Stimulated activated CD8-positive, alpha-beta memory T cell treated with anti-CD3 and anti-CD28 coated beads, Interleukin-4, amount 100 ng/mL, for 48 hours (primary cell): ENCODE data around the gene BHLHE23.
A peak's percentile ranks its signal among the peaks of the same experiment; 100 is the strongest.

Experiments
- DNase-seq: peaks from one replicate; pipeline ENCODE4 v3.0.0-alpha.2; 2020

The BHLHE23 gene

DNA sequence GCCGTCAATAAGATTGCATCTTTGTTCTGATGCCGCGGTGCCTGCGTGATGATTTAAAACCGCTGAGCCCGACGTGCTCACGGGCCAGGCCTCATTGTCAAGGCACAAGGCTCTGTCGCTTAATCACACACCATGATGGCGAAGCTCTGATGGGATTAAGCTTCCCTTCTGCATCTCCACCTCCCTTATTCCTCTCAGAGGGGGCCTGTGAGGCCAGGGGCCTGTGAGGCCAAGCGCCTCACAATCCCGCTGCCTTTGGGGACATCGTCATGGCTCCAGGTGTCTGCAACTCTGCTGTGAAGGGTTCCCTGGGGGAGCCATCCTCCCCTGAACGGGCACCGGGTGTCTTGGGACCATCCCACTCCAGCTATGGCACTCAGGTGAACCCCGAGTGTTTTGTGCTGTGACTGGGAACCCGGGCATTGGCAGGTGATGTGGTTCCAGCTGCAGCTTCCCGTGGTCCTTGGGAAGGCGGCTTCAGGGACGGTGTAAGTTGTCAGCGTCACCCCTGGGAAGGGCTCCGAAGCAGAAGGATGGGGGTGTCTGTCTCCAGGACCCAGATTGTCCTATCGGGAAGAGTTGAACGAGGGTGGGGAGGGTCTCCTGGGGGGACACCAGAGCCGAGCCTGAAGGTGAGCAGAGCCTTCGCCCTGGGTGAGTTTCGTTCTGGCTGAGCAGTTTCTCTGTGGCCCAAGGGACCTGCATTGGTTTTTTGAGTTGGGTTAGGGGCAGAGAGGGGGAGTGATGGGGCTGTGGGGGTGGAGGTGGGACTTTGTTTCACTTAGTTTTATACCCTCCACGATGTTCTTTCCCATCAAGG is 18.0 kb upstream of the BHLHE23 start:
- DNase-seq = no peak

DNA sequence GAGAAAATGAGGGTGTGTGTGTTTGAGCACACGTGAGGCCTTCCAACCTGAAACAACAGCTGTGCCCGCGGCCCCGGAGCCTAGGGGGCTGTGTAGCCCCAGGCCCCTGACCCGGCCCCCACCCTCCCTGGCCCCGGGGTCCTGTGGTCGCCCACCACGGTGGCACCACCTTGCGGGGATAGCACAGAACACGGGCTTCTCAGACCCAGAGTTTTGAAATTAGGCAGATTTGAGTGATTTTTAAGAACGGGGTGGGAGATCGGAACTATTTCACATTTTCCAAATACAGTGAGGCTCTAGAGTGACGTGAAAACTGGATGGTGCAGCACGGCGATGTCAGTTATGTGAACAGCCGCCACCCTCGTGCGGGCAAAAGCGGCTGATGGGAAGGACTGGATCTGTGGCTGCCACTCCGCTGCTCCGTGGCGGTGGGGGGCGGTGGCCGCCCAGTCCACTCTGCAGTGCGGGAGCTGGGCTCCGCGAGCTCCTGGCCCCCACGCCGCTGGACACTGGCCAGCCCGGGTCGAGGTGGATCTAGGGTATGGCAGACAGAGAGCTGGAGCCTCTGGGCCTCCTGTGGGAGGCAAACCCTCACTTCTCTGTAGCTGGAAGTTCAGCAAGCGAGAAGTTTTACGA is 17.3 kb upstream of the BHLHE23 start:
- no peak for DNase-seq

DNA sequence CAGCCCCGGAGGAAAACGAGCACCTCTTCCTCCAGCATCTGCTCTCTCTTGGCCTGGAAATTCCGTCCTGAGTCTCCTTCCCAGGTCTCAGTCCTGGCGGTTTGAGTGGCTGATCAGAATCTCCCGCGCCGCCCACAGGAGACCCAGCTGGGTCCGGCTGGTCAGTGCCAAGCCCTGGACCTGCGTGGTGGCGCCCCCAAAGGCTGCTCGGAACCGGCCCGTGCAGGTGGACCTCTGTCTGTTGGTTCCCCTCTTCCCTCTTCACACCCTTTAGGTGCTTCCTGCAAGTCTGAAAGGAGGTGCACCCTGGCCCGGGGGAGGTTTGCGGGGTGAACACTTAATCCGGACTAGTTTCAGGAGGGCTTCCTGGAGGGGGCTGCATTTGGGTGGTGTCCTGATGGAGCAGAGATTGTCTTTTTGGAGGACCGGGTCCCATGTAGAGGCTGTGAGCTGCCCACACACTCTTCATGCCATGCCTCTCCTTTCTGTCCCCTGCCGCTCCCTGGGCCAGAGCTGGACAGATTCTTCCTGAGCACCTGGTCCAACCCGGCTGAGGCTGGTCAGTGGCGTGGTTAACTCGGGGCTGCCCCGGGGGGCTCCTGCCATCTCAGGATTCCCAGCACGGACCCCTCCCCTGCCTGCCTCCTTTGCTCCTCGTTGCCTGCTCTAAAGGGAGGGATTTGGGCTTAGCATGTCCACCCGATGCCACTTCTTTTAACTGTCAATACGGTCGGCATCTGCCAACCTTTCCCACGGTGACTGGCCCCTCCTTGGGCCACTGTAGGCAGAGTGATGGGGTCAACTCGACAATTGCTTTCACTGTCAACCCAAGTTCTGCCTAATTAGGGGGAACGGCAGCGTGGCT is 16.5 kb upstream of the BHLHE23 start:
- no peak for DNase-seq

DNA sequence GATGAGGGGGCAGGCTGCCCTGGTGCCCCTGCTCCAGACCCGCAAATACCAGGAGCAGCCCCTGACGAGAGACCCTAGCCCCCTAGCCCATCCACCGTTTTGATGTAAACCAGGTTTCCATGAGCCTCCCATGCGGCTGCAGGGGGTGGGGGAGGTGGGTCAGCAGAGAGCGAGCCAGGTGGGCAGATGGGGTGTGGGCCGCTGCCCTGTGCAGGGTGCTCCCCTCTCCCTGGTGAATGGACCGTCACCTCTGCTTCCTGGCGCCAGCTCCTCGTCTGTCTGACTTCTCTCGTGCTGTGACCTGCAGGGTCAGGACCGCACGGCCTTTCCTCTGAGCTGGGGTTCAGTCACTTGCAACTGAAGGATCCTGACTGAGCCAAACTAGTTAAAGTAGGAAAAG is 15.7 kb upstream of the BHLHE23 start:
- DNase-seq = no peak

DNA sequence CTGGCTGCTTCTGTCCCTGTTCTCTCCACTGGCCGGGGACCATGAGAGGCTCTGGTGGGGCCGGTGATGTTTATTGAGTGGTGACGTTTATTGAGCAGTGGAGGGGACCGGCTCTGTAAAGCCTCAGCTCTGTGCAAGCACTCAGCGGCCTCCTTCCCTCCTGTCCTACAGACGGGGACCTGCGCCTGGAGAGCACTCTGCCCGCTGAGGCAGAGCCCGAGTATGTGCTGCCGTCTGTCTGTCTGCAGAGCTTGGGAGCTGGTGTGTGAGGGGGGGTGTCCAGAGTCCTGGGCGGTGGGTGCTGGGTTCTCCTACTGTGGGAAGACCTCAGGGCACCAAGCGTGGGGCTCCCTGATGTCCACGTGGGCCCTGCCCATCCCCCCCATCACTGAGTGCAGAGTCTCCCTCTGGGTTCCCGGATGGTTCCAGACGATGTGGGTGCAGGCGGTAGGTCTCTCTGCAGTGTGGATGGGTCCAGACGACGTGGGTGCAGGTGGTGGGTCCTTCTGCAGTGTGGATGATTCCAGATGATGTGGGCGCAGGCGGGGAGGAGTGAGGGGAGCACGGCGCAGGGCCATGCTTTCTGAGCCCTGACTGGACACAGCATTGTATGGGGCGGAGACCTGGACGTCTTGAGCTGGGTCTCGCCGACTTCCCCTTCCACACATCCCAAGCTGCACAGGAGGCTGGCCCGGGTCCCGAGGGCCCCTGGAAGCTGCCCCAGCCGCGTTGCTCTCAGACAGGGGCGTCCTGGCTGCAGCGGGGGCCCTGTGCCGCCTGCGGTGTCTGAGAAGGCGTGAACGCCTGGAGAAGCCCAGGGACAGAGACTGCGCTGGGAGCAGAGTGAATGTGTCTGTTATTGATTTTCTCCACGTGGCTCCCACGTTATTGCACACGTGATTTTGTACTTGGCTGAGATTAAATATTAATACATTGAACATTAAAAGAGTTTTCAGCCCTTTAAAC is 14.9 kb upstream of the BHLHE23 start:
- DNase-seq = no peak

DNA sequence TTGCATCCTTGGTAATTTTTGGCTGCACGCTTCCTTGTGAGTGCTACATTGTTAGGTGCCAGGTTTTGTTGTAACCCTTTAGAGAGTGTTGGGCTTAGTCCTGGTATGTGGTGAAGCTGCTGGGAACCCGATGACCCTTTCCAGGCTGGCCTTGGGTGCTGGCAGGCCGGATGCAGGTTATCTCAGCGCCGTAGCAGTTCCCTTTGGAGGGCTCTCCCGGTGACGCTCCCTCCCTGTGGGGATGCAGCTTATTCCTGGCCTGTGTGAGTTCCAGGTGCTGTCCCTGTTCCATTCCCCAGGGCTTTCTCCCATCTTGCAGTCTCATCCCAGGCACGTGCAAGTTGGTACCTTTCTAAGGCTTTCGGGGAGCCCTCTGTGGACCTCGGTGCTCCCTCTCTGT is 13.9 kb upstream of the BHLHE23 start:
- no peak for DNase-seq

DNA sequence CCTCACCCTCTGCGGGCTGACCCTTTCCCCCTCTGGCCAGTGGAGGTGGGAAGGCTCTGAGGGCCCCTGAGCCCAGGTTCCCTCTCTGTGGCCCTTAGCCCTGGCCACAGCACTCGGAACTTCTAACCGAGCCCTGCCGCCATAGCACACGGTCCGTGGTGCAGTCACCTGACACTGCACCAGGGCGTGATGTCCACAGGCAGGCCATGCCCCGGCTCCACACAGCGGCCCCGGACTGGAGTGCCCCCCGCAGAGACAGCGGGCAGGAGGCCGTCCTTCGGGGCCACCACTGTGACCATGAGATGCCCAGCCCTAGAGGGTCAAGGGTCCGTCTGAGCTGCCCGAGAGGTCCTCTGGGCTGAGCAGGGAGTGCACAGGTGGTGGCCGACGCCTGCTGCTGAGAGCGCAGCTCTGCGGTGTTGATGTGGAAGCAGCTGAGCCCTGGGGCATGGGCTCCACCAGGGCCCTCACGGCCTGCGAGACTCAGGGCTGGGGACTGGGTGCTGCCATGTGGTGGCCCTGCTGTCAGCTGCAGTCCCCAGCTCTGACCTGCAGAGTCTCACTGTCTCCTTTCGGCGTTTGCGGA is 11.2 kb upstream of the BHLHE23 start:
- no peak for DNase-seq

DNA sequence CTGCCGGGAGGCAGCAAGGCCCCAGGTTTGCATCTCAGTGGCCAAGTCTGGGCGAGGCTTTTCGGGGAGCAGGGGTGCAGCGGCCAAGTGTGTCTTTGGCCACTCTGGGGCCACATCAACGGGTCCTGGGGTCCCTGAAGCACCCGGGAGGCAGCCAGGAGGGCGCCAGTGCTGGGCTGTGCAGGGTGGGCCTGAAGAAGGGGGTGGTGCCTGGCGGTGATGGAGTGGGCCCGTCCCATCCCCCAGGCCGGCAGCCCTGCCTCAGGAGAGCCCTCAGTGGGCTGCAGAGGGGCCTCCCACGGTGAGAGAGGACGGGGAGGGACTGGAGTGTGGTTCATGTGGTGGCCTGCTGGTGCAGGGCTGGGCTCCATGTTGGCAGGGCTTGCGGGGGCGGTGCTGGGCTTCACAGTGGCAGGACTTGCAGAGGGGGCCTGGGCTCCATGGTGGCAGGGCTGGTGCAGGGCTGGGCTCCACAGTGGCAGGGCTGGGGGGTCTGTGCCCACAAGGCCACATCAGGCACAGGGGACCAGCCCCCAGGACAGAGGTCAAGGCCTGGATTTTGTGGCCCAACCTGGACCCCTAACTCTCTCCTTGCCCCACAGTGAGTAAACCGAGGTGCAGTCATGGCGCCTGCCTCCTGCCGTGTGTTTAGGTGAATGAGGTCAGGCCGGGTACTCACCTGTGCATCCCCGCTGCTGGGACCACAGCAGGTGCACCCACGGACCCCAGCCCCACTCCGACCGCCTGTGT is 10.5 kb upstream of the BHLHE23 start:
- no peak for DNase-seq

DNA sequence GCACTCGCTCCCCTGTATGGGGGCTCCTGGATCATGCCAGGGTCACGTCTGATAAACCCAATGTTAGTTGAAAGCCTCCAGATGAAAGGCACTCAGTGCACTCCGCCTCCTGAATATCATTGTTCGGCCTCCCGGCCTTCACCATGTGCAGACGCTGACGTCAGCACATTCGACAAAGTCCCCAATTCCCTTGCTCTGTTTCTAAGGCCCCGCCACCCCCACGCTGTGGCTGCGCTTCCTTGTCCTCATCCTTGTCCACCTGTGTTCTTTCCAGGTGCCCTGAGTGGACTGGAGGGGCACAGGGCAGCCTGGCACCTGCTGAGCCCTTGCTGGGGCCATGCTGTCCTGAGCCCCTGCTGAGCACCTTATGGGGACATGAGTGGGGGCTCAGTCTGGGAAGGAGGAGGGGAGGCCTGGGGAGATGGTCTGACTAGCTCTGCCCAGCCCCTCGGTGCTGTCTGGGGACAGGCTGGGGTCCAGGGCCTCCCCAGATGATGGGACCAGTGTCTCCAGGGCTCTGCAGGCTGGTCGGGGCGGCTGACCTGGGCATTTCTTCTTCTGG is 9.8 kb upstream of the BHLHE23 start:
- no peak for DNase-seq

DNA sequence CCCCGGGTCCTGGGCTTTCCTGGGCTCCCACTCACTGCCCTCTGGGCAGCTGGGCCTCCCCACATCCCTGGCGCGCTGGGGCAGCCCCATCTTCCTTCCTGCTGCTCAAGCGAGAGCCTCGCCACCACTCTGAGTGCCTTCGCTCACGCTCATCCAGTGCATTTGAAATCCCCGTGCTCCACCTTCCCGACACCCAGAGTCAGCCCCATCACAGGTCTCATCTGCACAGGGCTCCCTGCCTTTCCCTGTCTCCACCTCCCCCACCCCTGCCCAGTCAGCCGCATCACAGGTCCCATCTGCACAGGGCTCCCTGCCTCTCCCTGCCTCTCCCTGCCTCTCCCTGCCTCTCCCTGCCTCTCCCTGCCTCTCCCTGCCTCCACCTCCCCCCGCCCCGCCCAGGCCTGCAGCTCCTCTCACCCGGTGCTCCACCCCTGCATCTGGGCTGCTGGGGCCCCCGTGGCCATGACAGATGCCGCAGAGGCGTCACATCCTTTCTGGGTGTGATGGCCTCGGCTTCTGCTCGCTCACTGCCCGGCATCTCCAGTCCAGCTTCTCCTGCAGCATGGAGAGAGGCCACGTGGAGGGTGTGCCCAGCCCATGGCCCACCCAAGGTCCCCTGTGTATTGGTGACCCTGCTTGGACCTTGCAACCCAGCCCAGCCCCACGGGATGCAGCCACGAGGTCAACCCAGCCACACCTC is 9.0 kb upstream of the BHLHE23 start:
- no peak for DNase-seq

DNA sequence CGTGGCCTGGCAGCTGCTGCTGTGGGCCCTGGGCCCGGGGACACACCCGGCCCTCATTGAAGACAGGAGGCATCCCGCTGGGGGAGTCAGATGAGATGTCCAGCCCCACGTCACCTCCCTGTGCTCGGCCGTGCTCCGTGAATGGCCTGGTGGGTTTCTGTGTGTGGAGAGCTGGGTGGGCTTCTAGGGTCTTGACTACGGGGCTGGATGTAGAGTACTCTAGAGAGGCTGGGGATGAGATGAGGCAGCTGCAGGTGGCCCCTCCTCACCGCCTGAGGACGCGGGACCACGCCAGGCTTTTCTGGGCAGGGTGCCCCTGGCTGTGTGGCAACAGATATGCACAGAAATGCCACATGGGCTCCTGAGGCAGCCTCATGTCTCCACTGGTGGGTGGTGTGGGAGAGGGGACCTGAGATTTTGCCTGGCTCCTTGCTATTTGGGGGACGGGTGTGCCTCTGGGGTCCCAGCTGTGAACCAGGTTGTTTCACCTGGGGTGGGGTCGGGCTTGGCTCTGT is 8.4 kb upstream of the BHLHE23 start:
- DNase-seq = no peak

DNA sequence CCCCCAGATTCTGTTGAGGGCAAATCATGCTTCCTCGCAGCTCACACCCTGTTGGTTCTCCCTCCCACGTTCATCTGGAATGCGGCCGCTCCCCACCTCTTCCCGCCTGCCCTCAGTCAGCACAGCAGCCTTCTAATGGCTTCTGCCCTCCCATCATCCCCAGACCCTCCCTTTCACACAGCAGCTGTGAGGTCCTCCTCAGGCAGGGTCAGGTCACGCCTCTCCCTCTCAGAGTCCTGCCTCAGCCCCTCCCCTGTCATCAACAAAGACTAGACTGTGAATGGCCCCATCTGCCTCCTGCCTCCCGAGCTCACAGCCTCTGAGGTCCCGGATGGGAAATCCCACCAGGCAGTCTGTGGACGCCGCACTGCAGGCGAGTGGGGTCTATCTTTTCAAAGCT is 7.9 kb upstream of the BHLHE23 start:
- no peak for DNase-seq

DNA sequence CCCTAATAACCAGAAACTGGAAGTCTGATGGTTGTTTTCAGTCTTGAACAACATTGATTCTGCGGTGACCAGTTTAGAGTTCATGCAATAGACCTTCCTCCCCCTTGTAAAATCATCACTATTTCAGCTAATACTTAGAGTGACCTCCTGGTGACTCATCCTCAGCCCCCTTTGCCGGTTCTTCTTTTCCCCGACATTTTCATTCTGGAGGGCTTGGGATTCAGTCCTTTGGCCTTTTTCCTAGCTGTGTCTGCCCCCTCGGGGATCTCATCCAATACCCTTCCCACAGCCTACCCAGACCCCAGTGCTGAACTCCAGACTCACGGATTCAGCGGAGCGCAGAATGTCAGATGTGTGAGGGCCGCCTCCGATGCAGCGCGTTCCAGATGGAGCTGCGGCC is 7.5 kb upstream of the BHLHE23 start:
- DNase-seq = no peak

DNA sequence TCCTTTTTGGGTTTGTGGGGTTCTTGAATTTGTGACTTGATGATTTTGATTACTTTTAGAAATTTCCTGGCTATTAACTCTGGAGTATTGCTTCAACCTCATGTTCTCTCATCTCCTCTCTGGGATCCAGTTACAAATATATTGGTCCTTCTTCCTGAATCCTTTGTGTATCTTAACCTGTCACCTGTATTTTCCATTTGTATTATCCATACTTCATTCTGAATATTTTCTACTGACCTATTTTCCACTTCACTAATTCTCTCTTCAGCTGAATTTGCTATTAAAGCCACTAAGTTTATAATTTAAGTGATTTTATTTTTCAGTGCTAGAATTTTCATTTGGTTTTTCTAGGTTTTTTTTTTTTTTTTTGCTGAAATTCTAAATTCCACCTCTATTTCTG is 6.4 kb upstream of the BHLHE23 start:
- no peak for DNase-seq

DNA sequence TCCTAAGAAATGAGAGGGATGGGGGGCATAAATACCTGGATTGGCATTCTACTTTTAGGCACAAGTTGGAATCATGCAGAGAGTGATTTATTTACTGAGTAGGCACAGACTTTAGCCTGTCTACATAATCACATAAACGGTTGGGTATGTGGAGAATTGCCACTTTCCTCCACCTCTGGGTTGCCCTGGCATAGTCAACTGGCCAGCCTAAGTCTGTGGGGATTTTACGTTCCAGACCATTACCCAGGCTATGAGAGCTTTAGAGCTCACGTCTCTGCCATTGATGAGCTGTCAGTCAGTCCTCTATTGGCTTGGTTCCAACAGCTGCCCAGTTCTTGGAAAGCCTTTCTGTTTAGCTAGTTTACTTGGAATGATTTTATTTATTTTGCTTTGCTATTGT is 5.0 kb upstream of the BHLHE23 start:
- DNase-seq = no peak

DNA sequence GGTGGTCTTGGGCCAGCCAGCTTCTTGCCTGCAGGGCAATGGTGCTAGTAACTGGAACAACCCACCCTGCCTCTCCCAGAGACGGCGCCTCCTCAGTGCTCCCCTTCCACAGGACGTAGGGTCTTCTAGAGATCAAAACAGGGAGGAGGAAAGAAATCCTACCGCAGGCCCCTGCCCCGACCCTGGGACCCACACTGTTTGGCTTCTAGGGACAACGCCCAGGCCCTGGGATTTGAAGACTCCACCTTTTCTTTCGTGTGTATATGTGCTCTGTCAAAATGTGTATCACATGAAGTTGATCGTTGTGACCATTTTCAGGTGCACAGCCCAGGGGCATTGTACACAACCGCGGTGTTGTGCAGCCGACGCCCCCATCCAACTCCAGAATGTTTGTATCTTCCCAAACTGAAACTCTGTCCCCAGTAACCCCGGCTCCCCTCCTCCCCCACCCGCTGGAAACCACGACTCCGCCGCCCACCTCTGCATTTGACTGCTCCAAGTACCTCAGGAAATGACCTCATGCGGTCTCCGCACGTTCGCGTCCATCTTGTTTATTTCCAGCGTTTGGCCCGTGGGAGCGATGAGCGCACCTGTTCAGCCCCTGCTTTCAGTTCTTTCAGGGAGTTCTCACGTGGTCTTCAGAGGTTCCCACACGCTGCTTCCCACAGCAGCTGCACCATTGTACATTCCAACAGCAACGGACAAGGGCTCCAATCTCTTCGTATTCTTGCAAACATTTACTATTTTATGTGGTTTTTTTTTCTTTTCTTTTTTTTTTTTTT is 3.4 kb upstream of the BHLHE23 start:
- DNase-seq = peak; percentile 80

DNA sequence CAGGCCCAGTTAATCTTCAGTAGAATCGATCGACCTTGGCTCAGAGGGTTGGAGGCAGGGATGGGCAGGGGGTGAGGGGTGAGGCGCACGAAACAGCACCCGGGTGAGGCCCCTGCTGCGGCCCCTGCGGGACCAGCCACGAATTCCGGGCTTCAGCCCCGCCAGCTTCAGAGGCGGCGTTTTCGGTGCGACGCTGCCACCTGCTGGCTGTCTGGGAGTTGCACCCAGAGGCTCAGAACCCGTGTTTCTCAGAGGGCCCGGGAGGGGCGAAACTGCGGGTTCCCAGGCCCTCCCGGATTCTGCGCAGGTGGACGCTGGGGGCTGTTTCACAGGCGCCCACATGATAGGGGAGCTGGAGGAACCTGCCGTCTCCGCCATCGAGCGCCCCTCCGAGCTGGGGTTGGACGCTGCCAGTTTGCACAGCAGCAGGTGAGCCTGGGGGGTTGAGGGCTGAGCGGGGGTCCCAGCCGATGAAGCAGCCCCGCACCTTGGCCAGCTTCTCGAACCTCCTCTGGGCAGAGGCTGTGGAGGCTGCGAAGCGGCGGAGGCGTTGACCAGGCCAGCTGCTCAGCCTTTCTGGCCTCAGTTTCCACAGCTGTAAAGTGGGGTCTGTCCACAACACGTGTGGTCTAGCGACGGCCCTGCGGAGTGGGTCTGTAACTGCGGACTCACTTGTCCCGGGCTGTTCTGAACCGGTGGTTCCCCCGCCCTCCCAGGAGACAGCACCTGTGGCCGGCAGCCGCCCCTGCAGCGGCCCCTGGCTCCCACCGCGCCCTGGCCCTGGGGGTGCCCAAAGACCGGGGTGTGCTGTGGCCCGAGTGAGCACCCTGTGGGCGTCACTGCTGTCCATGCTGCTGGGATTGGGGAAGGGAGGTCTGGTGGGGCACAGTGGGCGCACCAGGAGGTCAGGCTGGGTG is 2.5 kb upstream of the BHLHE23 start:
- DNase-seq = peak; percentile 92

DNA sequence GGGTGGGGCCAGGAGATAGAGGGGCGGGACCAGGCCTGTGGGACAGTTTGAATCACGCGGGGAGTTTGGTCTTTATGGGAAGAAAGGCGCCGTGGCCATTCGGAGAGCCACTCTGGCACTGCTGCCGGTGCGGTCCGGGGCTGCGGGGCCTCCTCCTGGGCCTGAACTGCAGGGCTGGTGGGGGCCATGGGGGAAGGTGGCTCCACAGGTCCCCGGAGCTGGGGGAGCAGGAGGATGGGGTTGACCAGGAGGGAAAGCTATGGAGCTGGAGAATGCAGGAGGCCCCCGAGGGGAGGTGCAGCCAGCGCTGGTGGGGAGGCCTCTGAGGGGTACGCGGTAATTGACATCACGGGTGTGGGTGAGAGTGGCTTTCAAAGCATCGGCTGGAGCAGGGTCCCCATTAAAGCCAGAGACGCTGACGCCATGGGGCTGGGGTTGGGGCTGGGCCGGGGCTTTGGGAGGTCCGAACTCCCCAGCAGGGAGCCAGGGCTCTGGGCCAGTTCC is 1.8 kb upstream of the BHLHE23 start:
- no peak for DNase-seq
